HEK293 (cell line): ENCODE data around the gene KRT222.

Experiments
- EGR2 ChIP-seq: fragments of 450-650 bp; formaldehyde crosslinking; IDR thresholded peaks from 2 replicates; pipeline ENCODE4 v1.5.1; 2016; ENCODE audit warnings: low read depth, missing biosample characterization, missing genetic modification characterization
- GLI4 ChIP-seq: fragments of 450-650 bp; formaldehyde crosslinking; IDR thresholded peaks from 2 replicates; pipeline ENCODE4 v1.5.1; 2016; ENCODE audit warnings: missing biosample characterization, missing genetic modification characterization
- HOXD13 ChIP-seq: sonication (generic); formaldehyde crosslinking; IDR thresholded peaks from 2 replicates; pipeline ENCODE4 v1.8.0; 2022; ENCODE audit warnings: missing genetic modification reagents, borderline replicate concordance
- SETDB1 ChIP-seq: IDR thresholded peaks from one replicate; pipeline ENCODE4 v1.6.1; 2017; ENCODE audit warnings: mild to moderate bottlenecking, low read length, moderate library complexity, mixed read lengths; ENCODE audit not compliant: insufficient read length
- ZFHX2 ChIP-seq: fragments of 450-650 bp; formaldehyde crosslinking; conservative IDR thresholded peaks from 2 replicates; pipeline ENCODE4 v1.5.1; 2016; ENCODE audit warnings: missing biosample characterization, missing genetic modification characterization
- ZNF121 ChIP-seq: fragments of 450-650 bp; formaldehyde crosslinking; IDR thresholded peaks from 2 replicates; pipeline ENCODE4 v1.5.1; 2016; ENCODE audit warnings: missing biosample characterization, missing genetic modification characterization
- ZNF169 ChIP-seq: fragments of 450-650 bp; formaldehyde crosslinking; IDR thresholded peaks from 2 replicates; pipeline ENCODE4 v1.5.1; 2016; ENCODE audit warnings: missing biosample characterization, missing genetic modification characterization
- ZNF175 ChIP-seq: fragments of 450-650 bp; formaldehyde crosslinking; IDR thresholded peaks from 2 replicates; pipeline ENCODE4 v1.5.1; 2016; ENCODE audit warnings: missing biosample characterization, missing genetic modification characterization
- ZNF23 ChIP-seq: fragments of 450-650 bp; formaldehyde crosslinking; IDR thresholded peaks from 2 replicates; pipeline ENCODE4 v1.5.1; 2016; ENCODE audit warnings: missing biosample characterization, missing genetic modification characterization, borderline replicate concordance
- ZNF239 ChIP-seq: fragments of 450-650 bp; formaldehyde crosslinking; IDR thresholded peaks from 2 replicates; pipeline ENCODE4 v1.5.1; 2016; ENCODE audit warnings: missing biosample characterization, missing genetic modification characterization
- ZNF292 ChIP-seq: fragments of 450-650 bp; formaldehyde crosslinking; IDR thresholded peaks from 2 replicates; pipeline ENCODE4 v1.5.1; 2016; ENCODE audit warnings: low read depth, missing biosample characterization, missing genetic modification characterization, borderline replicate concordance
- ZNF394 ChIP-seq: fragments of 450-650 bp; formaldehyde crosslinking; IDR thresholded peaks from 2 replicates; pipeline ENCODE4 v1.5.1; 2016; ENCODE audit warnings: missing biosample characterization, missing genetic modification characterization, mild to moderate bottlenecking, moderate library complexity, borderline replicate concordance
- ZNF416 ChIP-seq: fragments of 450-650 bp; formaldehyde crosslinking; IDR thresholded peaks from 2 replicates; pipeline ENCODE4 v1.5.1; 2016; ENCODE audit warnings: missing biosample characterization, missing genetic modification characterization
- ZNF501 ChIP-seq: fragments of 450-650 bp; formaldehyde crosslinking; IDR thresholded peaks from 2 replicates; pipeline ENCODE4 v1.5.1; 2016; ENCODE audit warnings: missing biosample characterization, missing genetic modification characterization
- ZNF521 ChIP-seq: fragments of 450-650 bp; formaldehyde crosslinking; IDR thresholded peaks from 2 replicates; pipeline ENCODE4 v1.5.1; 2017; ENCODE audit warnings: missing biosample characterization, mild to moderate bottlenecking, missing genetic modification characterization
- ZNF548 ChIP-seq: fragments of 450-650 bp; formaldehyde crosslinking; IDR thresholded peaks from 2 replicates; pipeline ENCODE4 v1.5.1; 2016; ENCODE audit warnings: missing biosample characterization, missing genetic modification characterization
- ZNF549 ChIP-seq: fragments of 450-650 bp; IDR thresholded peaks from 2 replicates; pipeline ENCODE4 v1.5.1; 2018; ENCODE audit warnings: missing biosample characterization, missing genetic modification characterization, mild to moderate bottlenecking, inconsistent platforms, moderate library complexity
- ZNF623 ChIP-seq: fragments of 450-650 bp; formaldehyde crosslinking; IDR thresholded peaks from 2 replicates; pipeline ENCODE4 v1.5.1; 2016; ENCODE audit warnings: missing biosample characterization, missing genetic modification characterization
- ZNF626 ChIP-seq: fragments of 450-650 bp; sonication (Bioruptor Pico); formaldehyde crosslinking; IDR thresholded peaks from 2 replicates; pipeline ENCODE4 v1.5.1; 2018; ENCODE audit warnings: missing biosample characterization, missing genetic modification characterization, inconsistent platforms
- ZNF76 ChIP-seq: fragments of 450-650 bp; formaldehyde crosslinking; IDR thresholded peaks from 2 replicates; pipeline ENCODE4; 2016; ENCODE audit warnings: low read depth, missing biosample characterization, missing genetic modification characterization, borderline replicate concordance
- ZNF768 ChIP-seq: fragments of 450-650 bp; formaldehyde crosslinking; IDR thresholded peaks from 2 replicates; pipeline ENCODE4 v1.5.1; 2018; ENCODE audit warnings: missing biosample characterization, mild to moderate bottlenecking, missing genetic modification characterization
- ZNF791 ChIP-seq: fragments of 450-650 bp; formaldehyde crosslinking; IDR thresholded peaks from 2 replicates; pipeline ENCODE4 v1.5.1; 2016; ENCODE audit warnings: missing biosample characterization, missing genetic modification characterization
- ZNF843 ChIP-seq: fragments of 450-650 bp; formaldehyde crosslinking; IDR thresholded peaks from 2 replicates; pipeline ENCODE4 v1.5.1; 2016; ENCODE audit warnings: missing biosample characterization, missing genetic modification characterization
- ZSCAN16 ChIP-seq: fragments of 450-650 bp; formaldehyde crosslinking; IDR thresholded peaks from 2 replicates; pipeline ENCODE4 v1.5.1; 2016; ENCODE audit warnings: missing biosample characterization, missing genetic modification characterization
- ZSCAN4 ChIP-seq: fragments of 450-650 bp; formaldehyde crosslinking; IDR thresholded peaks from 2 replicates; pipeline ENCODE4 v1.5.1; 2017; ENCODE audit warnings: missing biosample characterization, missing genetic modification characterization
- TF ChIP-seq, protein P1 (sequence below): fragments of 450-650 bp; formaldehyde crosslinking; IDR thresholded peaks from 2 replicates; pipeline ENCODE4 v1.5.1; 2016; ENCODE audit warnings: missing biosample characterization, missing genetic modification characterization
- TF ChIP-seq, protein P2 (sequence below): fragments of 450-650 bp; IDR thresholded peaks from 2 replicates; pipeline ENCODE4 v1.5.1; 2018; ENCODE audit warnings: missing biosample characterization, mild to moderate bottlenecking, missing genetic modification characterization
- TF ChIP-seq, protein P3 (sequence below): IDR thresholded peaks from 2 replicates; pipeline ENCODE4 v1.6.1; 2011; ENCODE audit warnings: mild to moderate bottlenecking, low read depth, low read length, borderline replicate concordance
- TF ChIP-seq, protein P4 (sequence below): fragments of 450-650 bp; formaldehyde crosslinking; conservative IDR thresholded peaks from 2 replicates; pipeline ENCODE4 v1.5.1; 2016; ENCODE audit warnings: low read depth, missing biosample characterization, missing genetic modification characterization

Gene KRT222

DNA sequence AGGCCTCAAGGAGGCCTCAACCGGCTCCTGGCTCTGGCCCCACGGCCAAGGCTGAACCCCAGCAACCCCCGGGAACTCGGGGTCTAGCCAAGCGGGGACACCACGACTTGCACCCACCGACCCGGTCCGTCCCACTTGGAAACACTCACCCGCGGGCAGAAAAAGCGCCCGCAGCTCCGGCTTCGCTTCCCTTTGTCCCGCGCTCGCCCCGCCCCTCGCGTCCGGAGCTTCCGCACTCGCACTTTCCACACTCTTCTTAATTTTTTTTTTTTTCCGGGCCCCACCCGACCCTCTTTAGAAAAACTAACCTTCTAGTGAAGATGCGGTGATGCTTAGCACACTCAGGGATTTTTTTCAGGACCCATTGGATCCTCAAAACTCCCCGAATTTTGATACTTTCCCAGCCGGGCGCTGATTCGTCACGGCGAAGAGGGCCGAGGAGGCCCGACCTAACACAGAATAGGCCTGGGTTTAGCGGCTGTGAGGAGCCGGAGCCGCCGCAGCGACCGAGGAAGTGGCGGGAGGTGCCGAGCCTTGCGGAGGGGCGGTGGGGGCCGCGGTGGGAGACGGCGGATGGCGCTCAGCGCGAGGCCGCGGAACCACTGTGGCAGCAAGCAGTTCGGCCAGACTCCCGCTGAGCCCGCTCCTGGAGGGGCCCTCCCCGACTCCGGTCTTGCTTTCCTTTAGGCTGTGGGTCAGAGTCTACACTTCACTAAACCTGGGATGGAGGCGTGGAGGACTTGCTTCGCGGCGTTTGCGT lies 17.2 kb downstream of the KRT222 start, which contains the start of gene SMARCE1 (continued):
- peak; percentile 68 for TF ChIP-seq ZNF76 (tag by site-specific recombination)
- no peak for TF ChIP-seq ZNF23 (tag by site-specific recombination)
- TF ChIP-seq ZSCAN16 = no peak
- no peak for TF ChIP-seq ZNF416 (tag by site-specific recombination)
- no peak for TF ChIP-seq SETDB1
- TF ChIP-seq ZSCAN4 (tag by site-specific recombination) = no peak; the same call in 1 of the 2 replicates
- 0 out of 2 replicates have a peak, but pooled peaks have one; percentile 4 for TF ChIP-seq ZFHX2 (tag by site-specific recombination)
- TF ChIP-seq ZNF121 = peak; percentile 59
- no peak for TF ChIP-seq ZNF292 (tag by site-specific recombination)
- peak; percentile 74 for TF ChIP-seq ZNF501 (tag by site-specific recombination)
- TF ChIP-seq ZNF623 = 0 out of 2 replicates have a peak, but pooled peaks have one; percentile 23
- TF ChIP-seq ZNF768 (tag by site-specific recombination) = no peak
- TF ChIP-seq, protein P1, sequence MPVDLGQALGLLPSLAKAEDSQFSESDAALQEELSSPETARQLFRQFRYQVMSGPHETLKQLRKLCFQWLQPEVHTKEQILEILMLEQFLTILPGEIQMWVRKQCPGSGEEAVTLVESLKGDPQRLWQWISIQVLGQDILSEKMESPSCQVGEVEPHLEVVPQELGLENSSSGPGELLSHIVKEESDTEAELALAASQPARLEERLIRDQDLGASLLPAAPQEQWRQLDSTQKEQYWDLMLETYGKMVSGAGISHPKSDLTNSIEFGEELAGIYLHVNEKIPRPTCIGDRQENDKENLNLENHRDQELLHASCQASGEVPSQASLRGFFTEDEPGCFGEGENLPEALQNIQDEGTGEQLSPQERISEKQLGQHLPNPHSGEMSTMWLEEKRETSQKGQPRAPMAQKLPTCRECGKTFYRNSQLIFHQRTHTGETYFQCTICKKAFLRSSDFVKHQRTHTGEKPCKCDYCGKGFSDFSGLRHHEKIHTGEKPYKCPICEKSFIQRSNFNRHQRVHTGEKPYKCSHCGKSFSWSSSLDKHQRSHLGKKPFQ (tag by site-specific recombination) = no peak
- TF ChIP-seq ZNF175 (tag by site-specific recombination) = no peak
- no peak for TF ChIP-seq ZNF239
- no peak for TF ChIP-seq ZNF791 (tag by site-specific recombination)
- TF ChIP-seq HOXD13 (CRISPR knock-in tag) = no peak
- TF ChIP-seq, protein P2, sequence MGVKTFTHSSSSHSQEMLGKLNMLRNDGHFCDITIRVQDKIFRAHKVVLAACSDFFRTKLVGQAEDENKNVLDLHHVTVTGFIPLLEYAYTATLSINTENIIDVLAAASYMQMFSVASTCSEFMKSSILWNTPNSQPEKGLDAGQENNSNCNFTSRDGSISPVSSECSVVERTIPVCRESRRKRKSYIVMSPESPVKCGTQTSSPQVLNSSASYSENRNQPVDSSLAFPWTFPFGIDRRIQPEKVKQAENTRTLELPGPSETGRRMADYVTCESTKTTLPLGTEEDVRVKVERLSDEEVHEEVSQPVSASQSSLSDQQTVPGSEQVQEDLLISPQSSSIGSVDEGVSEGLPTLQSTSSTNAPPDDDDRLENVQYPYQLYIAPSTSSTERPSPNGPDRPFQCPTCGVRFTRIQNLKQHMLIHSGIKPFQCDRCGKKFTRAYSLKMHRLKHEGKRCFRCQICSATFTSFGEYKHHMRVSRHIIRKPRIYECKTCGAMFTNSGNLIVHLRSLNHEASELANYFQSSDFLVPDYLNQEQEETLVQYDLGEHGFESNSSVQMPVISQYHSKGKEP (tag by site-specific recombination) = no peak
- TF ChIP-seq ZNF549 (tag by site-specific recombination) = no peak
- no peak for TF ChIP-seq ZNF521 (tag by site-specific recombination)
- no peak for TF ChIP-seq ZNF169
- TF ChIP-seq, protein P3, sequence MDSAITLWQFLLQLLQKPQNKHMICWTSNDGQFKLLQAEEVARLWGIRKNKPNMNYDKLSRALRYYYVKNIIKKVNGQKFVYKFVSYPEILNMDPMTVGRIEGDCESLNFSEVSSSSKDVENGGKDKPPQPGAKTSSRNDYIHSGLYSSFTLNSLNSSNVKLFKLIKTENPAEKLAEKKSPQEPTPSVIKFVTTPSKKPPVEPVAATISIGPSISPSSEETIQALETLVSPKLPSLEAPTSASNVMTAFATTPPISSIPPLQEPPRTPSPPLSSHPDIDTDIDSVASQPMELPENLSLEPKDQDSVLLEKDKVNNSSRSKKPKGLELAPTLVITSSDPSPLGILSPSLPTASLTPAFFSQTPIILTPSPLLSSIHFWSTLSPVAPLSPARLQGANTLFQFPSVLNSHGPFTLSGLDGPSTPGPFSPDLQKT = no peak
- TF ChIP-seq GLI4 (tag by site-specific recombination) = 0 out of 2 replicates have a peak, but pooled peaks have one; percentile 41
- TF ChIP-seq EGR2 (tag by site-specific recombination) = no peak
- TF ChIP-seq ZNF626 = no peak
- 0 out of 2 replicates have a peak, but pooled peaks have one; percentile 73 for TF ChIP-seq ZNF394 (tag by site-specific recombination)
- TF ChIP-seq ZNF548 (tag by site-specific recombination) = no peak
- TF ChIP-seq, protein P4, sequence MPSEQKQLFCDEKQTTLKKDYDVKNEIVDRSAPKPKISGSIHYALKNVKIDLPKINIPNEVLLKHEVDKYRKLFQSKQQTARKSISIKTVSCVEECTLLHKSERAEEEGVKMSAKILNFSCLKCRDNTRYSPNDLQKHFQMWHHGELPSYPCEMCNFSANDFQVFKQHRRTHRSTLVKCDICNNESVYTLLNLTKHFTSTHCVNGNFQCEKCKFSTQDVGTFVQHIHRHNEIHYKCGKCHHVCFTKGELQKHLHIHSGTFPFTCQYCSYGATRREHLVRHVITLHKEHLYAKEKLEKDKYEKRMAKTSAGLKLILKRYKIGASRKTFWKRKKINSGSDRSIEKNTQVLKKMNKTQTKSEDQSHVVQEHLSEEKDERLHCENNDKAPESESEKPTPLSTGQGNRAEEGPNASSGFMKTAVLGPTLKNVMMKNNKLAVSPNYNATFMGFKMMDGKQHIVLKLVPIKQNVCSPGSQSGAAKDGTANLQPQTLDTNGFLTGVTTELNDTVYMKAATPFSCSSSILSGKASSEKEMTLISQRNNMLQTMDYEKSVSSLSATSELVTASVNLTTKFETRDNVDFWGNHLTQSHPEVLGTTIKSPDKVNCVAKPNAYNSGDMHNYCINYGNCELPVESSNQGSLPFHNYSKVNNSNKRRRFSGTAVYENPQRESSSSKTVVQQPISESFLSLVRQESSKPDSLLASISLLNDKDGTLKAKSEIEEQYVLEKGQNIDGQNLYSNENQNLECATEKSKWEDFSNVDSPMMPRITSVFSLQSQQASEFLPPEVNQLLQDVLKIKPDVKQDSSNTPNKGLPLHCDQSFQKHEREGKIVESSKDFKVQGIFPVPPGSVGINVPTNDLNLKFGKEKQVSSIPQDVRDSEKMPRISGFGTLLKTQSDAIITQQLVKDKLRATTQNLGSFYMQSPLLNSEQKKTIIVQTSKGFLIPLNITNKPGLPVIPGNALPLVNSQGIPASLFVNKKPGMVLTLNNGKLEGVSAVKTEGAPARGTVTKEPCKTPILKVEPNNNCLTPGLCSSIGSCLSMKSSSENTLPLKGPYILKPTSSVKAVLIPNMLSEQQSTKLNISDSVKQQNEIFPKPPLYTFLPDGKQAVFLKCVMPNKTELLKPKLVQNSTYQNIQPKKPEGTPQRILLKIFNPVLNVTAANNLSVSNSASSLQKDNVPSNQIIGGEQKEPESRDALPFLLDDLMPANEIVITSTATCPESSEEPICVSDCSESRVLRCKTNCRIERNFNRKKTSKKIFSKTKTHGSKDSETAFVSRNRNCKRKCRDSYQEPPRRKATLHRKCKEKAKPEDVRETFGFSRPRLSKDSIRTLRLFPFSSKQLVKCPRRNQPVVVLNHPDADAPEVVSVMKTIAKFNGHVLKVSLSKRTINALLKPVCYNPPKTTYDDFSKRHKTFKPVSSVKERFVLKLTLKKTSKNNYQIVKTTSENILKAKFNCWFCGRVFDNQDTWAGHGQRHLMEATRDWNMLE = peak; percentile 56
- TF ChIP-seq ZNF843 (tag by site-specific recombination) = no peak
